Keratinocyte (primary cell): Measurements from ENCODE around the gene GRK5. TPM values are rescaled to one million over a fixed set of nuclear protein-coding genes. Genes with fewer than 3 reads are reported as not detected.
A peak's percentile ranks its signal among the peaks of the same experiment; 100 is the strongest.

Source experiments
- DNase-seq: peaks from one replicate; pipeline ENCODE4 v3.0.0-alpha.2; 2011; ENCODE audit warnings: low read depth, missing footprints, low spot score
- FAIRE-seq: peaks from 2 replicates; lab custom pipeline; 2011; peaks lifted over from hg19 to GRCh38; lab: Jason Lieb, UNC
- H2AFZ ChIP-seq: 2 replicates; pipeline ENCODE4 v1.6.0; 2012; ENCODE audit warnings: low read length, control low read depth, inconsistent platforms; ENCODE audit not compliant: control insufficient read depth
- H3K27ac ChIP-seq: 2 replicates; pipeline ENCODE4 v1.5.1; 2011; ENCODE audit warnings: low read length; ENCODE audit not compliant: control insufficient read depth, insufficient read depth
- H3K27me3 ChIP-seq: 3 replicates; pipeline ENCODE4 v1.6.0; 2011; ENCODE audit warnings: low read length; ENCODE audit not compliant: control insufficient read depth, insufficient read depth; ENCODE audit errors: extremely low read depth
- H3K36me3 ChIP-seq, 2 experiments: 2 replicates in 1 of 2; 3 replicates in 1 of 2; pipeline ENCODE4 v1.5.1; 2011; ENCODE audit warnings: low read length in 2 of 2, mild to moderate bottlenecking in 1 of 2; ENCODE audit not compliant: control insufficient read depth in 2 of 2, insufficient read depth in 2 of 2; ENCODE audit errors: extremely low read depth in 1 of 2
- H3K4me1 ChIP-seq: 3 replicates; pipeline ENCODE4 v1.5.1; 2011; ENCODE audit warnings: low read length; ENCODE audit not compliant: control insufficient read depth, insufficient read depth; ENCODE audit errors: extremely low read depth
- H3K4me2 ChIP-seq: 3 replicates; pipeline ENCODE4 v1.6.0; 2011; ENCODE audit warnings: low read depth, low read length; ENCODE audit not compliant: control insufficient read depth, insufficient read depth; ENCODE audit errors: extremely low read depth
- H3K4me3 ChIP-seq, 3 experiments: fragments of 200-600 bp in 1 of 3; sonication (generic) in 1 of 3; 2 replicates in 2 of 3; 3 replicates in 1 of 3; pipeline ENCODE4 v1.5.1; 2011 to 2016; ENCODE audit warnings: low read length in 3 of 3, mild to moderate bottlenecking in 3 of 3, control low read depth in 2 of 3, inconsistent platforms in 1 of 3, low read depth in 1 of 3, mixed read lengths in 1 of 3, mixed run types in 1 of 3, moderate library complexity in 1 of 3; ENCODE audit not compliant: control insufficient read depth in 2 of 3, insufficient read depth in 2 of 3; ENCODE audit errors: extremely low read depth in 1 of 3
- H3K79me2 ChIP-seq: 2 replicates; pipeline ENCODE4 v1.6.0; 2012; ENCODE audit warnings: low read length; ENCODE audit not compliant: control insufficient read depth, insufficient read depth
- H3K9ac ChIP-seq: 3 replicates; pipeline ENCODE4 v1.6.0; 2011; ENCODE audit warnings: low read length; ENCODE audit not compliant: control insufficient read depth, insufficient read depth; ENCODE audit errors: extremely low read depth
- H3K9me1 ChIP-seq: 3 replicates; pipeline ENCODE4 v1.6.0; 2011; ENCODE audit warnings: low read length; ENCODE audit not compliant: control insufficient read depth, insufficient read depth; ENCODE audit errors: extremely low read depth
- H3K9me3 ChIP-seq: 2 replicates; pipeline ENCODE4 v1.5.1; 2012; ENCODE audit warnings: low read depth, low read length; ENCODE audit not compliant: control insufficient read depth
- H4K20me1 ChIP-seq: 3 replicates; pipeline ENCODE4 v1.6.0; 2011; ENCODE audit warnings: low read length; ENCODE audit not compliant: control insufficient read depth, insufficient read depth; ENCODE audit errors: extremely low read depth
- CTCF ChIP-seq, 3 experiments: IDR thresholded peaks in 1 of 3; conservative IDR thresholded peaks in 1 of 3; optimal IDR thresholded peaks in 1 of 3; 2 replicates in 2 of 3; 3 replicates in 1 of 3; pipeline versions ENCODE3 to v1.5.1; 2011; ENCODE audit warnings: low read length in 3 of 3, mild to moderate bottlenecking in 3 of 3, moderate library complexity in 2 of 3, control low read depth in 1 of 3, inconsistent platforms in 1 of 3; ENCODE audit not compliant: insufficient read depth in 2 of 3; ENCODE audit errors: extremely low read depth in 1 of 3
- EZH2 ChIP-seq: IDR thresholded peaks from one replicate; pipeline ENCODE4 v1.6.1; 2012; ENCODE audit warnings: inconsistent platforms, mild to moderate bottlenecking, low read length, moderate library complexity
- dilution Hi-C: fragments of 300-500 bp; cut with MboI; formaldehyde crosslinking; loops from one replicate; pipeline ENCODE4 v1.7.0; 2020; ENCODE audit warnings: low sequenced_read_pairs; ENCODE audit not compliant: extremely low pct_ligation_motif_present
- polyA plus RNA-seq, 5 experiments: library from polyadenylated mRNA; depleted of rRNA in 3 of 5; stranded (reverse) in 3 of 5; stranded (forward) in 1 of 5; unstranded in 1 of 5; fragments of >200 nt; gene quantifications; 1 replicate in 1 of 5; 2 replicates in 3 of 5; 3 replicates in 1 of 5; pipeline versions ENCODE4 v1.2.1 to v1.2.3, GENCODE V29; 2011 to 2012; ENCODE audit warnings: missing spikeins in 2 of 5, low read depth in 1 of 5, low replicate concordance in 1 of 5

The GRK5 gene
- polyA plus RNA-seq, 1 donor (not counting 4 experiments of a cell fraction or from before 2014, with no cell fraction given) = 7.6 TPM

- H3K4me3 ChIP-seq = peak overlapping the region in 2 of 3 experiments; percentile 15 to 36
- dilution Hi-C loops = no loop called here
- FAIRE-seq = peak; percentile 96
- no peaks in the 10 kb centered on the region for H3K79me2 ChIP-seq
- TF ChIP-seq CTCF (optimal IDR thresholded peaks at IDR 0.05 in 1 of 3, IDR thresholded peaks at IDR 0.05 in 1 of 3, conservative IDR thresholded peaks at IDR 0.05 in 1 of 3; ENCODE audit: extremely low read depth in 1 of 3, insufficient read depth in 2 of 3, low read length in 3 of 3) (no peak), EZH2 (no peak)
- peaks cover 2% of the 10 kb centered on the region for H3K9me1 ChIP-seq
- peak overlapping the region; percentile 24 for H2AFZ ChIP-seq
- H3K36me3 ChIP-seq = no peaks in the 10 kb centered on the region
- H3K4me2 ChIP-seq = peak overlapping the region; percentile 60
- H3K27ac ChIP-seq = peak overlapping the region; percentile 83
- DNase-seq = peak; percentile 97
- peak overlapping the region; percentile 33 for H3K9ac ChIP-seq
- H3K4me1 ChIP-seq = peaks cover 46% of the 10 kb centered on the region
- H4K20me1 ChIP-seq = no peaks in the 10 kb centered on the region
- H3K27me3 ChIP-seq = no peaks in the 10 kb centered on the region
- no peaks in the 10 kb centered on the region for H3K9me3 ChIP-seq
Observed at GRCh38 chr10:119305860-119306513, 98.6 kb downstream of the GRK5 start.

- Histone ChIP-seq H3K4me2 (peak overlapping the region; percentile 60), H3K9me3 (no peaks in the 10 kb centered on the region), H3K79me2 (no peaks in the 10 kb centered on the region), H4K20me1 (no peaks in the 10 kb centered on the region), H3K4me1 (peaks cover 46% of the 10 kb centered on the region), H3K27me3 (no peaks in the 10 kb centered on the region), H3K27ac (peak overlapping the region; percentile 83), H2AFZ (no peak overlapping the region), H3K9ac (peak overlapping the region; percentile 33), H3K9me1 (peaks cover 2% of the 10 kb centered on the region), H3K4me3 (peak overlapping the region in 2 of 3 experiments; percentile 11 to 36), H3K36me3 (no peaks in the 10 kb centered on the region)
- TF ChIP-seq EZH2 (no peak), CTCF (optimal IDR thresholded peaks at IDR 0.05 in 1 of 3, IDR thresholded peaks at IDR 0.05 in 1 of 3, conservative IDR thresholded peaks at IDR 0.05 in 1 of 3; ENCODE audit: extremely low read depth in 1 of 3, insufficient read depth in 2 of 3, low read length in 3 of 3) (peak; percentile 54 to 69 (median 67))
- dilution Hi-C loops = no loop called here
- no peak for DNase-seq
- no peak for FAIRE-seq
Observed at GRCh38 chr10:119306514-119306951, 99.2 kb downstream of the GRK5 start.
